Activated naive CD4-positive, alpha-beta T cell treated with anti-CD3 and anti-CD28 coated beads for 36 hours (primary cell): Measurements from ENCODE around the gene GPATCH11. TPM values are rescaled to one million over a fixed set of nuclear protein-coding genes. Genes with fewer than 3 reads are reported as not detected.
A peak's percentile ranks its signal among the peaks of the same experiment; 100 is the strongest.

ENCODE experiments used
- CTCF ChIA-PET: fragments of 350-600 bp; sonication (Branson Sonifier 250); formaldehyde crosslinking; loops from one replicate; lab custom pipeline; 2021; ENCODE audit warnings: antibody characterized with exemption; lab: Charles Lee
- DNase-seq: peaks from one replicate; pipeline ENCODE4 v3.0.0-alpha.2; 2020
- H3K27ac Mint-ChIP-seq: one replicate; pipeline ENCODE4 v1.8.0; 2021; ENCODE audit warnings: mild to moderate bottlenecking, mixed read lengths
- H3K27me3 Mint-ChIP-seq: one replicate; pipeline ENCODE4 v1.8.0; 2021; ENCODE audit warnings: low read depth, mixed read lengths
- H3K36me3 Mint-ChIP-seq: one replicate; pipeline ENCODE4 v1.8.0; 2021; ENCODE audit warnings: low read depth, mixed read lengths
- H3K4me1 Mint-ChIP-seq: one replicate; pipeline ENCODE4 v1.8.0; 2021; ENCODE audit warnings: low read depth, mixed read lengths
- H3K4me3 Mint-ChIP-seq: one replicate; pipeline ENCODE4 v1.8.0; 2021; ENCODE audit warnings: mild to moderate bottlenecking, moderate library complexity, mixed read lengths
- H3K9me3 Mint-ChIP-seq: one replicate; pipeline ENCODE4 v1.8.0; 2021; ENCODE audit warnings: mixed read lengths
- intact Hi-C: fragments of 100-400 bp; cut with micrococcal nuclease; formaldehyde crosslinking; loops from one replicate; pipeline ENCODE4 v1.15.1; 2023
- total RNA-seq, 2 experiments: library from RNA; stranded (reverse); gene quantifications; one replicate each; pipeline ENCODE4 v1.2.3, GENCODE V29; 2021

Gene GPATCH11
- total RNA-seq, 2 experiments from 2014 or later, result 9.8 to 10.4 TPM

DNA sequence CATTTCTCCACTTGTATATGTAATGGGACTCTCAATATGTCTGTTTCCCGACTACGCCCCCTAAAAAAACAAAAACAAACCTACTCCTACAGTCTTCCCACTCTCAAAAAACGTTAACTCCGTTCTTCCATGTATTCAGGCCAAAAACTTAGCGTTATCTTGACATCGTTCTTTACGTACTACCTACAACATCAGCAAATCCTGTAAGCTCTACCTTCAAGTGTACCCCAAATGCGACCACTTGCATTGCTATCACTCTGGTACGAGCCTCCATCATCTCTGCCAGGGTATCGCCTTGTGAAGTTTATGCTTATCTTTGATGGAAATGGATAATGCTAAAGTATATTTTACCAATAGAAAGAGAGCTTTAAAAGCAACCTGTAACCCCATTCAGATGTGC is 479 bp downstream of the GPATCH11 start:
- H3K9me3 Mint-ChIP-seq, result no peaks in the 10 kb centered on the region
- peaks cover 21% of the 10 kb centered on the region for H3K36me3 Mint-ChIP-seq
- intact Hi-C loops, result loop anchor here (1.0 to 5.0 kb wide), 8 partner anchors 73 to 588 kb away; partner anchors contain the start of genes CDC42EP3, CEBPZ, CEBPZOS and NDUFAF7
- no peak for DNase-seq
- H3K27me3 Mint-ChIP-seq, result no peaks in the 10 kb centered on the region
- peaks cover 22% of the 10 kb centered on the region for H3K4me1 Mint-ChIP-seq
- no peak overlapping the region for H3K27ac Mint-ChIP-seq
- CTCF ChIA-PET, result interaction anchor here (1.5 kb wide), 1 partner anchor 83 kb away, joined by 4 read pairs; no protein-coding TSS in a partner anchor
- no peak overlapping the region for H3K4me3 Mint-ChIP-seq

GRCh38 chr2:37085731-37086147 is 1.4 kb downstream of the GPATCH11 start:
- Mint-ChIP-seq H3K36me3 (peaks cover 13% of the 10 kb centered on the region), H3K27me3 (no peaks in the 10 kb centered on the region), H3K4me3 (no peak overlapping the region), H3K4me1 (peaks cover 13% of the 10 kb centered on the region), H3K9me3 (no peaks in the 10 kb centered on the region), H3K27ac (peak overlapping the region; percentile 13)
- intact Hi-C loops, result loop anchor here (2.0 kb wide), 1 partner anchor 239 kb away; the partner anchor contains the start of gene PRKD3
- CTCF ChIA-PET, result interaction anchor here (0.7 to 1.5 kb wide), 2 partner anchors 18 to 82 kb away, joined by 3 to 4 read pairs; no protein-coding TSS in a partner anchor
- no peak for DNase-seq

DNA sequence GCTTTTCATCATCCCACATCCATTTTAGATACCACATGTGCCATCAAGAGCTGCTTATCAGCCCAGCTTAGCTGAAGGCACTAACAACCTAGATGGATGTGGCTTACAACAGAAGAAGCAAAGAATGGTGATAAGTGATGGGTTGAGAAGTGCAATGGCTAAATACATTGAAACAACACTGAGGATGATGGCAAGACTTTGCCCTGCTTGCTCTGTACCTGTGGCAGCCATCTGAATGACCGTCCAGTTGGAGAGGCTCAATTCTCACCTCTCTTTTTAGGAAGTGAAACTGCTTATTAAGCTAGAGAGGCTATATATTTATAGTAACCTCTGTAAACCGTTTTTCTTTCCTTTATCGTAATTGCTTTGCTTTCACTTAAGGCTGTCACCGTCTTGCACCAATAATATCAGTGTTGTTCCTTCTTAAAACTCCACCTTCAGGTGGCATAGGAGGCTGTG is 5.7 kb downstream of the GPATCH11 start:
- H3K27ac Mint-ChIP-seq, result no peak overlapping the region

GRCh38 chr2:37091873-37092272 is 7.6 kb downstream of the GPATCH11 start:
- intact Hi-C loops, result no loop called here
- H3K27me3 Mint-ChIP-seq, result no peaks in the 10 kb centered on the region
- no peak overlapping the region for H3K27ac Mint-ChIP-seq
- H3K9me3 Mint-ChIP-seq, result no peaks in the 10 kb centered on the region
- peaks cover 23% of the 10 kb centered on the region for H3K36me3 Mint-ChIP-seq
- no peak overlapping the region for H3K4me3 Mint-ChIP-seq
- CTCF ChIA-PET, result no interaction called here
- no peak for DNase-seq
- H3K4me1 Mint-ChIP-seq, result no peaks in the 10 kb centered on the region

More for the DNA sequence above, 5.7 kb downstream of the GPATCH11 start:
- Mint-ChIP-seq H3K9me3 (no peaks in the 10 kb centered on the region), H3K27me3 (no peaks in the 10 kb centered on the region), H3K4me3 (no peak overlapping the region), H3K4me1 (no peaks in the 10 kb centered on the region), H3K36me3 (peaks cover 19% of the 10 kb centered on the region)
- CTCF ChIA-PET, result no interaction called here
- intact Hi-C loops, result no loop called here
- DNase-seq, result no peak

- CTCF ChIA-PET, result interaction anchor here (1.4 kb wide), 1 partner anchor 10 kb away, joined by 3 read pairs; no protein-coding TSS in a partner anchor
- intact Hi-C loops, result no loop called here
- no peak for DNase-seq
- Mint-ChIP-seq H3K27me3 (no peaks in the 10 kb centered on the region), H3K9me3 (no peaks in the 10 kb centered on the region), H3K4me3 (no peak overlapping the region), H3K27ac (peak overlapping the region; percentile 74), H3K36me3 (peaks cover 25% of the 10 kb centered on the region), H3K4me1 (no peaks in the 10 kb centered on the region)
Observed at GRCh38 chr2:37096568-37096967, 12.2 kb downstream of the GPATCH11 start.

- Mint-ChIP-seq H3K4me1 (no peaks in the 10 kb centered on the region), H3K27ac (peak overlapping the region; percentile 18), H3K27me3 (no peaks in the 10 kb centered on the region), H3K4me3 (no peak overlapping the region), H3K9me3 (no peaks in the 10 kb centered on the region), H3K36me3 (peaks cover 18% of the 10 kb centered on the region)
- intact Hi-C loops, result no loop called here
- CTCF ChIA-PET, result no interaction called here
- no peak for DNase-seq
Observed at GRCh38 chr2:37098416-37099118, 14.2 kb downstream of the GPATCH11 start.

DNA sequence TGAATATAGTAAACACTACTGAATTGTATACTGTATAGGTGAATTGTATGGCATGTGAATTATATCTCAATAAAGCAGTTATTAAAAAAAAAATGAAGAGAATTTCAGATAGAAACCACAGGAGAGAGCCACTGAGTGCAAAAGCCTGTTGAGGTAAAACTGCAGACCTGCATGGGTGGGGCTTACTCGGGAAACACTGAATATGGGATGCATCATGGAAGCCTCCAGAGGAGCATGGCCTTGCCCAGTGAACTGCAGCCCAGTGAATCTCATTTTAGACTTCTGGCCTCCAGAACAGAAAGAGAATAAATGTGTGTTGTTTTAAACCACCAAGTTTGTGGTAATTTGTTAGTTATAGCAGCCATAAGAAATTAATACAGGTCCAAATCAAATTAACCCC is 15.7 kb downstream of the GPATCH11 start:
- Mint-ChIP-seq H3K9me3 (no peaks in the 10 kb centered on the region), H3K36me3 (peaks cover 18% of the 10 kb centered on the region), H3K27me3 (no peaks in the 10 kb centered on the region), H3K27ac (no peak overlapping the region), H3K4me1 (no peaks in the 10 kb centered on the region), H3K4me3 (no peak overlapping the region)
- no peak for DNase-seq
- CTCF ChIA-PET, result no interaction called here
- intact Hi-C loops, result no loop called here

GRCh38 chr2:37102588-37102987 is 18.3 kb downstream of the GPATCH11 start:
- H3K27ac Mint-ChIP-seq, result no peak overlapping the region
- no peak overlapping the region for H3K4me3 Mint-ChIP-seq
- peaks cover 20% of the 10 kb centered on the region for H3K36me3 Mint-ChIP-seq
- H3K4me1 Mint-ChIP-seq, result no peaks in the 10 kb centered on the region
- no peaks in the 10 kb centered on the region for H3K9me3 Mint-ChIP-seq
- H3K27me3 Mint-ChIP-seq, result no peaks in the 10 kb centered on the region
- DNase-seq, result no peak
- intact Hi-C loops, result no loop called here
- CTCF ChIA-PET, result interaction anchor here (0.8 kb wide), 1 partner anchor 322 kb away, joined by 3 read pairs; no protein-coding TSS in a partner anchor

- DNase-seq, result no peak
- CTCF ChIA-PET, result interaction anchor here (0.6 kb wide), 1 partner anchor 292 kb away, joined by 4 read pairs; no protein-coding TSS in a partner anchor
- Mint-ChIP-seq H3K27ac (no peak overlapping the region), H3K4me1 (no peaks in the 10 kb centered on the region), H3K27me3 (no peaks in the 10 kb centered on the region), H3K9me3 (no peaks in the 10 kb centered on the region), H3K4me3 (no peak overlapping the region), H3K36me3 (peaks cover 24% of the 10 kb centered on the region)
- intact Hi-C loops, result no loop called here
Observed at GRCh38 chr2:37104178-37104577, 19.9 kb downstream of the GPATCH11 start.

- no peaks in the 10 kb centered on the region for H3K4me1 Mint-ChIP-seq
- no peaks in the 10 kb centered on the region for H3K27me3 Mint-ChIP-seq
- DNase-seq, result no peak
- H3K27ac Mint-ChIP-seq, result no peak overlapping the region
- intact Hi-C loops, result no loop called here
- peaks cover 18% of the 10 kb centered on the region for H3K36me3 Mint-ChIP-seq
- no peaks in the 10 kb centered on the region for H3K9me3 Mint-ChIP-seq
- CTCF ChIA-PET, result interaction anchor here (0.8 kb wide), 1 partner anchor 65 kb away, joined by 5 read pairs; no protein-coding TSS in a partner anchor
- H3K4me3 Mint-ChIP-seq, result no peak overlapping the region
Observed at GRCh38 chr2:37105150-37105549, 20.8 kb downstream of the GPATCH11 start.

DNA sequence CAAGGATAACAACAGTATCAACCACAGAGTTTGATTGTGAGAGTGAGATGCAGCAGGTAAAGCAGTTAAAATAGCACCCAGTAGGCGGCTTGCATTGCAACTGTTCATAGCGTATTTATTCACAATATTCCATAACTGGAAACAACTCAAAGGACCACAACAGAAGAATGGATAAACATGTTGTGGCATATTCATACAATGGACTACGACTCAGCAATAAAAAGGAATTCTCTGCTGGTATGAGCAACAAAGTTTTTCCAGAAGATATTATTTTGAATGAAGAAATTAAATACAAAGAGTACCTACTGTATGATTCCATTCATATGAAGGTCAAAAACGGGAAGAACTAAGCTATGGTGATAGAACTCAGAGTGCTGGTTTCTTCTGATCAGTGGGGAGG is 25.2 kb downstream of the GPATCH11 start:
- Mint-ChIP-seq H3K4me3 (no peak overlapping the region), H3K27ac (no peak overlapping the region), H3K4me1 (no peaks in the 10 kb centered on the region), H3K9me3 (no peaks in the 10 kb centered on the region), H3K27me3 (no peaks in the 10 kb centered on the region), H3K36me3 (peaks cover 17% of the 10 kb centered on the region)
- intact Hi-C loops, result no loop called here
- CTCF ChIA-PET, result no interaction called here
- DNase-seq, result no peak

- no peak for DNase-seq
- Mint-ChIP-seq H3K27me3 (no peaks in the 10 kb centered on the region), H3K36me3 (peaks cover 10% of the 10 kb centered on the region), H3K9me3 (no peaks in the 10 kb centered on the region), H3K27ac (no peak overlapping the region), H3K4me3 (no peak overlapping the region), H3K4me1 (no peaks in the 10 kb centered on the region)
- CTCF ChIA-PET, result interaction anchor here (0.6 kb wide), 1 partner anchor 442 kb away, joined by 4 read pairs; no protein-coding TSS in a partner anchor
- intact Hi-C loops, result no loop called here
Observed at GRCh38 chr2:37110306-37111212, 26.2 kb downstream of the GPATCH11 start.
